CD14-positive monocyte (primary cell): Measurements from ENCODE around the gene UTS2B. TPM values are rescaled to one million over a fixed set of nuclear protein-coding genes. Genes with fewer than 3 reads are reported as not detected.

Experiments used
- DNase-seq, 3 donors: peaks; one replicate each; pipeline ENCODE4 v3.0.0-alpha.2; 2011 to 2022
- H2AFZ ChIP-seq: 2 replicates; pipeline ENCODE4 v1.6.0; 2012; ENCODE audit warnings: mild to moderate bottlenecking, low read depth, low read length, inconsistent platforms; ENCODE audit not compliant: insufficient read depth, poor library complexity, severe bottlenecking
- H3K27ac ChIP-seq, 2 donors: 1 replicate in 1 of 2; 2 replicates in 1 of 2; pipeline ENCODE4 v1.5.1; 2012 to 2013; ENCODE audit warnings: low read length in 2 of 2, control low read depth in 1 of 2, inconsistent platforms in 1 of 2, low read depth in 1 of 2, mild to moderate bottlenecking in 1 of 2
- H3K27me3 ChIP-seq, 2 donors: one replicate each; pipeline versions ENCODE4 v1.6.0 to v1.6.1; 2011 to 2013; ENCODE audit warnings: low read length in 2 of 2; ENCODE audit not compliant: control insufficient read depth in 2 of 2, insufficient read depth in 2 of 2
- H3K36me3 ChIP-seq, 2 donors: replicated peaks in 1 of 2; 1 replicate in 1 of 2; 2 replicates in 1 of 2; pipeline versions ENCODE4 v1.5.1 to v1.6.1; 2012 to 2013; ENCODE audit warnings: low read length in 2 of 2, control low read depth in 1 of 2, inconsistent platforms in 1 of 2, mild to moderate bottlenecking in 1 of 2; ENCODE audit not compliant: insufficient read depth in 2 of 2, control insufficient read depth in 1 of 2
- H3K4me1 ChIP-seq, 2 donors: 1 replicate in 1 of 2; 2 replicates in 1 of 2; pipeline versions ENCODE4 v1.5.1 to v1.6.1; 2012 to 2013; ENCODE audit warnings: low read length in 2 of 2, control low read depth in 1 of 2, inconsistent platforms in 1 of 2, mild to moderate bottlenecking in 1 of 2, moderate library complexity in 1 of 2; ENCODE audit not compliant: insufficient read depth in 2 of 2, control insufficient read depth in 1 of 2
- H3K4me2 ChIP-seq: replicated peaks from 2 replicates; pipeline ENCODE3; 2012; ENCODE audit warnings: low read length, moderate library complexity, mild to moderate bottlenecking; ENCODE audit not compliant: poor library complexity, severe bottlenecking; ENCODE audit errors: extremely low read depth
- H3K4me3 ChIP-seq, 3 experiments: fragments of 200-600 bp in 1 of 3; sonication (generic) in 1 of 3; replicated peaks in 1 of 3; 1 replicate in 2 of 3; 2 replicates in 1 of 3; pipeline ENCODE4 v1.5.1; 2011 to 2013; ENCODE audit warnings: low read length in 3 of 3, mild to moderate bottlenecking in 3 of 3, control low read depth in 2 of 3, low read depth in 2 of 3, inconsistent platforms in 1 of 3, moderate library complexity in 1 of 3
- H3K79me2 ChIP-seq: 2 replicates; pipeline ENCODE4 v1.6.0; 2012; ENCODE audit warnings: mild to moderate bottlenecking, control low read depth, inconsistent platforms, low read length, moderate library complexity; ENCODE audit not compliant: insufficient read depth
- H3K9ac ChIP-seq: 2 replicates; pipeline ENCODE4 v1.6.0; 2017; ENCODE audit warnings: low read length, mild to moderate bottlenecking; ENCODE audit not compliant: insufficient read depth, poor library complexity, severe bottlenecking
- H3K9me3 ChIP-seq, 2 donors: replicated peaks in 1 of 2; 1 replicate in 1 of 2; 2 replicates in 1 of 2; pipeline versions ENCODE4 v1.5.1 to v1.6.1; 2012 to 2013; ENCODE audit warnings: low read length in 2 of 2, control low read depth in 1 of 2; ENCODE audit not compliant: control insufficient read depth in 1 of 2, insufficient read depth in 1 of 2
- H4K20me1 ChIP-seq: 2 replicates; pipeline ENCODE4 v1.6.0; 2012; ENCODE audit warnings: mild to moderate bottlenecking, low read length, control low read depth, moderate library complexity; ENCODE audit not compliant: insufficient read depth
- H3K27ac Mint-ChIP-seq, 7 donors: one replicate each; pipeline ENCODE4 v1.8.0; 2020; ENCODE audit warnings: mild to moderate bottlenecking in 7 of 7, mixed read lengths in 7 of 7, moderate library complexity in 6 of 7, inconsistent platforms in 2 of 7
- H3K27me3 Mint-ChIP-seq, 3 donors: one replicate each; pipeline ENCODE4 v1.8.0; 2021 to 2022; ENCODE audit warnings: low read depth in 3 of 3, mild to moderate bottlenecking in 3 of 3, mixed read lengths in 3 of 3, moderate library complexity in 3 of 3, inconsistent platforms in 1 of 3
- H3K36me3 Mint-ChIP-seq, 2 donors: one replicate each; pipeline ENCODE4 v1.8.0; 2020; ENCODE audit warnings: mixed read lengths in 2 of 2, inconsistent platforms in 1 of 2, mild to moderate bottlenecking in 1 of 2
- H3K4me1 Mint-ChIP-seq: one replicate; pipeline ENCODE4 v1.8.0; 2020; ENCODE audit warnings: mild to moderate bottlenecking, mixed read lengths
- H3K4me3 Mint-ChIP-seq, 2 donors: one replicate each; pipeline ENCODE4 v1.8.0; 2020; ENCODE audit warnings: mild to moderate bottlenecking in 2 of 2, mixed read lengths in 2 of 2, moderate library complexity in 1 of 2
- H3K9me3 Mint-ChIP-seq, 7 donors: one replicate each; pipeline ENCODE4 v1.8.0; 2020 to 2022; ENCODE audit warnings: mixed read lengths in 7 of 7, mild to moderate bottlenecking in 6 of 7, moderate library complexity in 6 of 7, inconsistent platforms in 2 of 7
- WGBS: methylation state at CpG from one replicate; pipeline ENCODE4 v1.1.5; 2013; ENCODE audit warnings: missing lambda C conversion rate; ENCODE audit not compliant: insufficient coverage; 5-methylcytosine and 5-hydroxymethylcytosine counted together
- intact Hi-C, 2 donors: fragments of 100-400 bp; cut with micrococcal nuclease; formaldehyde crosslinking; loops; one replicate each; pipeline versions ENCODE4 v1.15.0 to v1.15.1; 2023
- polyA plus RNA-seq, 3 donors: library from polyadenylated mRNA; depleted of rRNA in 1 of 3; unstranded in 2 of 3; stranded (reverse) in 1 of 3; fragments of 300-500 nt in 2 of 3; fragments of >200 nt in 1 of 3; fragmentation: Illumina TruSeq in 2 of 3; gene quantifications; 1 replicate in 2 of 3; 2 replicates in 1 of 3; pipeline ENCODE4 v1.2.3, GENCODE V29; 2012 to 2021
- TF ChIP-seq, protein P1 (sequence below): fragments of 200-600 bp; IDR thresholded peaks from one replicate; pipeline ENCODE4 v1.8.0; 2022; ENCODE audit warnings: antibody characterized with exemption, mild to moderate bottlenecking

UTS2B gene
- polyA plus RNA-seq, 3 donors: not detected

DNA sequence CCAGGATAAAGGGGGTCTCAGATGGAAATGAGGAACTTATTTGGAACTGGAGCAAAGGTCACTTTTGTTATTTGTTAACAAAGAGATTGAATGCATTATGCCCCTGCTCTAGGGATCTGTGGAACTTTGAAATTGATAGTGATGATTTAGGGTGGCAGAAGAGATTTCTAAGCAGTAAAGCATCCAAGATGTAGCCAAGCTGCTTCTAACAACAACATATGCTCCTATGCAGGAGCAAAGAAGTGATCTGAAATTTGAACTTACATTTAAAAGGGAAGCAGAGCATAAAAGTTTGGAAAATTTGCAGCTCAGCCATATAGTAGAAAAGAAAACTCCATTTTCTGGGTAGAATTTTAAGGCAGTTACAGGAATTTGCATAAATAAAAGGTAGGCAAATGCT lies 31.5 kb downstream of the UTS2B start:
- no peaks in the 10 kb centered on the region for H3K79me2 ChIP-seq
- H4K20me1 ChIP-seq: no peaks in the 10 kb centered on the region
- no peak for DNase-seq
- H3K4me2 ChIP-seq: no peak overlapping the region
- no peak overlapping the region for H2AFZ ChIP-seq
- peaks cover 0 to 2% (median 1%) of the 10 kb centered on the region in 3 donors for H3K27me3 Mint-ChIP-seq
- no peaks in the 10 kb centered on the region for H3K36me3 ChIP-seq
- no peak overlapping the region for H3K4me3 ChIP-seq
- H3K4me1 Mint-ChIP-seq: peaks cover 8% of the 10 kb centered on the region
- no peak overlapping the region for H3K27ac Mint-ChIP-seq
- no peak overlapping the region for H3K9ac ChIP-seq
- H3K27ac ChIP-seq: no peak overlapping the region
- peaks cover 0 to 4% (median 0%) of the 10 kb centered on the region in 7 donors for H3K9me3 Mint-ChIP-seq
- TF ChIP-seq, protein P1, sequence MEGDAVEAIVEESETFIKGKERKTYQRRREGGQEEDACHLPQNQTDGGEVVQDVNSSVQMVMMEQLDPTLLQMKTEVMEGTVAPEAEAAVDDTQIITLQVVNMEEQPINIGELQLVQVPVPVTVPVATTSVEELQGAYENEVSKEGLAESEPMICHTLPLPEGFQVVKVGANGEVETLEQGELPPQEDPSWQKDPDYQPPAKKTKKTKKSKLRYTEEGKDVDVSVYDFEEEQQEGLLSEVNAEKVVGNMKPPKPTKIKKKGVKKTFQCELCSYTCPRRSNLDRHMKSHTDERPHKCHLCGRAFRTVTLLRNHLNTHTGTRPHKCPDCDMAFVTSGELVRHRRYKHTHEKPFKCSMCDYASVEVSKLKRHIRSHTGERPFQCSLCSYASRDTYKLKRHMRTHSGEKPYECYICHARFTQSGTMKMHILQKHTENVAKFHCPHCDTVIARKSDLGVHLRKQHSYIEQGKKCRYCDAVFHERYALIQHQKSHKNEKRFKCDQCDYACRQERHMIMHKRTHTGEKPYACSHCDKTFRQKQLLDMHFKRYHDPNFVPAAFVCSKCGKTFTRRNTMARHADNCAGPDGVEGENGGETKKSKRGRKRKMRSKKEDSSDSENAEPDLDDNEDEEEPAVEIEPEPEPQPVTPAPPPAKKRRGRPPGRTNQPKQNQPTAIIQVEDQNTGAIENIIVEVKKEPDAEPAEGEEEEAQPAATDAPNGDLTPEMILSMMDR: no peak
- no peak overlapping the region for H3K4me3 Mint-ChIP-seq
- H3K4me1 ChIP-seq: peaks cover 9 to 12% of the 10 kb centered on the region in 2 donors
- no peaks in the 10 kb centered on the region for H3K27me3 ChIP-seq
- H3K9me3 ChIP-seq: no peaks in the 10 kb centered on the region
- H3K36me3 Mint-ChIP-seq: no peaks in the 10 kb centered on the region
- intact Hi-C loops: no loop called here

DNA sequence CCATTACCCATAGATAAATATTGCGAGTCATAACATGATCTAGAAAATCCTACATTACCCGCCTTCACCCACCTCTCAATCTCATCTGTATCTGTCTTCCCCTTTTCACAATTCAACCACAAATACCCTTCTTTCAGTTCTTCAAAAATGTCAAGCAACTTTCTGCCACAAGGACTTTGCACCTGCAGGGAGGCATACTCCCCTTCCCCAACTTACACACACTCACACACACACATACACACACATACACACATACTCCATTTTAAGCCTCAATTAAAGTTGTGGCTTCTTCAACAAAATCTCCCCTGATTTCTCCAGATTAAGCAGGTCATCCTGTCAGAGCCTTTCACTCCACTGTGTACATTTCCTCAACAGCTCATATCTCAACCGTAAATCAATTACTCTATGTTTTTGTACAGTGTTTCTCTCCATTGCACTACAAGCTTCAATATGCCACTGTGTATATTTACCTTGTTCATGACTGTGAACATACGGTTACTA lies 34.2 kb downstream of the UTS2B start:
- no peak overlapping the region for H3K4me3 ChIP-seq
- peaks cover 16 to 24% of the 10 kb centered on the region in 2 donors for H3K4me1 ChIP-seq
- peak in 1 of 3 donors; percentile 7 for DNase-seq
- Mint-ChIP-seq H3K4me3 (no peak overlapping the region), H3K27me3 (peaks cover 0 to 2% (median 2%) of the 10 kb centered on the region in 3 donors), H3K27ac (no peak overlapping the region), H3K36me3 (no peaks in the 10 kb centered on the region), H3K4me1 (peaks cover 15% of the 10 kb centered on the region), H3K9me3 (peaks cover 0 to 4% (median 0%) of the 10 kb centered on the region in 7 donors)
- WGBS: 20% methylated on average over 2 of the region's 4 CpGs
- no peak overlapping the region for H3K27ac ChIP-seq
- TF ChIP-seq, protein P1: no peak
- H3K79me2 ChIP-seq: no peaks in the 10 kb centered on the region
- H3K9me3 ChIP-seq: no peaks in the 10 kb centered on the region
- H3K9ac ChIP-seq: no peak overlapping the region
- no peaks in the 10 kb centered on the region for H3K36me3 ChIP-seq
- no peaks in the 10 kb centered on the region for H4K20me1 ChIP-seq
- intact Hi-C loops: no loop called here
- H3K4me2 ChIP-seq: no peak overlapping the region
- H2AFZ ChIP-seq: no peak overlapping the region
- no peaks in the 10 kb centered on the region for H3K27me3 ChIP-seq
